Measurements from ENCODE around the gene DHX8. TPM values are rescaled to one million over a fixed set of nuclear protein-coding genes. Genes with fewer than 3 reads are reported as not detected.

Gene DHX8
- polyA plus RNA-seq, 1 of the 3 experiments (the other 2 are of a cell fraction): 31.3 TPM

DNA sequence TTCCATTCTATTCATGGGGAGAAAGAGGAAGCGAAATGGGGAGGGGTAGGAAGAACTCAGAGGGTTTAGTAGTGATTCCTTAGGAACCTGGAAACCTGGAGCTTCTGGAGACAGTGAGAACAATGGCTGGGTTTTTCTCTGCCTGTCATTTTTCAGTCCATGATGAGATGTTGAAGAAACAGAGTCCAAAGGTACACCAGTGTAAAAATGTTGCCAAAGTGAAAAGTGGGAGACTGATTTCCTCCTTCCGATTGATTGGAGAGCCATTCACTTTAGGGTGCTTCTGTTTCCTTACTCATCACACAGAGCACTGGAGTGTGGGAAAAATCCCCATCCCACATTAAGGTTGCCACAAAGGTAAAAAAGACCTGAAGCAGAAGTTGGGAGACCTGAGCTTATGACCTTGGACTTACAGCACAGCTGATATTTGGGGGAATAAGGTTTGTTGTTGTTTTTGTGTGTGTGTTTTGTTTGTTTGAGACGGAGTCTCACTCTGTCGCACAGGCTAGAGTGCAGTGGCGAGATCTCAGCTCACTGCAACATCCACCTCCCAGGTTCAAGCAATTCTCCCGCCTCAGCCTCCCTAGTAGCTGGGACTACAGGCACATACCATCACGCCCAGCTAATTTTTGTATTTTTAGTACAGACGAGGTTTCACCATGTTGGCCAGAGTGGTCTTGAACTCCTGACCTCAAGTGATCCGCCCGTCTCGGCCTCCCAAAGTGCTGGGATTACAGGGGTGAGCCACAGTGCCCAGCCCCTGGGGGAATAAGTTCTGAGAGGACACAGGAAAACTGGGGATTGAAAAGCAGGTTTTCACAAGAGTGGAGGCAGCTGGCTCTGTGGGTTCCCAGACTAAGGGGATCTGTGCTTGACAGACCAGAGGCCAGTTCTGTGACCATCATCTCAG lies 1.4 kb upstream of the DHX8 start:
- ChIA-PET CTCF (interaction anchor here (0.6 to 9.9 kb wide), 23 partner anchors 9 to 140 kb away, joined by 3 to 430 read pairs (median 12); partner anchors contain the start of gene ARL4D), POLR2A (interaction anchor here (1.3 to 3.0 kb wide), 4 partner anchors 84 to 121 kb away, joined by 3 to 46 read pairs (median 30); partner anchors contain the start of gene ARL4D)
- H3K9ac ChIP-seq: no peak overlapping the region
- TF ChIP-seq POLR2AphosphoS5 (IDR thresholded peaks at IDR 0.05; ENCODE audit: low read depth, low read length) (no peak), TAF1 (IDR thresholded peaks at IDR 0.05; ENCODE audit: borderline replicate concordance, low read depth, low read length) (no peak), ELF1 (IDR thresholded peaks at IDR 0.05) (no peak), YY1 (IDR thresholded peaks at IDR 0.05; ENCODE audit: low read depth) (no peak), RCOR1 (IDR thresholded peaks at IDR 0.05; ENCODE audit: low read length) (no peak), RAD21 (IDR thresholded peaks at IDR 0.05; ENCODE audit: low read length) (no peak), RFX5 (IDR thresholded peaks at IDR 0.05; ENCODE audit: low read length) (no peak), EP300 (IDR thresholded peaks at IDR 0.05; ENCODE audit: borderline replicate concordance in 1 of 2, low read depth in 1 of 2, low read length in 1 of 2) (no peak), GATA2 (CRISPR knock-in tag; IDR thresholded peaks at IDR 0.05) (no peak), TCF12 (IDR thresholded peaks at IDR 0.05) (no peak), JUND (IDR thresholded peaks at IDR 0.05) (no peak), MEF2A (IDR thresholded peaks at IDR 0.05; ENCODE audit: borderline replicate concordance, low read depth) (no peak)
- TF ChIP-seq, protein P1, sequence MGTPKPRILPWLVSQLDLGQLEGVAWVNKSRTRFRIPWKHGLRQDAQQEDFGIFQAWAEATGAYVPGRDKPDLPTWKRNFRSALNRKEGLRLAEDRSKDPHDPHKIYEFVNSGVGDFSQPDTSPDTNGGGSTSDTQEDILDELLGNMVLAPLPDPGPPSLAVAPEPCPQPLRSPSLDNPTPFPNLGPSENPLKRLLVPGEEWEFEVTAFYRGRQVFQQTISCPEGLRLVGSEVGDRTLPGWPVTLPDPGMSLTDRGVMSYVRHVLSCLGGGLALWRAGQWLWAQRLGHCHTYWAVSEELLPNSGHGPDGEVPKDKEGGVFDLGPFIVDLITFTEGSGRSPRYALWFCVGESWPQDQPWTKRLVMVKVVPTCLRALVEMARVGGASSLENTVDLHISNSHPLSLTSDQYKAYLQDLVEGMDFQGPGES (IDR thresholded peaks at IDR 0.05; ENCODE audit: low read depth, low read length): no peak
- TF ChIP-seq, protein P2, sequence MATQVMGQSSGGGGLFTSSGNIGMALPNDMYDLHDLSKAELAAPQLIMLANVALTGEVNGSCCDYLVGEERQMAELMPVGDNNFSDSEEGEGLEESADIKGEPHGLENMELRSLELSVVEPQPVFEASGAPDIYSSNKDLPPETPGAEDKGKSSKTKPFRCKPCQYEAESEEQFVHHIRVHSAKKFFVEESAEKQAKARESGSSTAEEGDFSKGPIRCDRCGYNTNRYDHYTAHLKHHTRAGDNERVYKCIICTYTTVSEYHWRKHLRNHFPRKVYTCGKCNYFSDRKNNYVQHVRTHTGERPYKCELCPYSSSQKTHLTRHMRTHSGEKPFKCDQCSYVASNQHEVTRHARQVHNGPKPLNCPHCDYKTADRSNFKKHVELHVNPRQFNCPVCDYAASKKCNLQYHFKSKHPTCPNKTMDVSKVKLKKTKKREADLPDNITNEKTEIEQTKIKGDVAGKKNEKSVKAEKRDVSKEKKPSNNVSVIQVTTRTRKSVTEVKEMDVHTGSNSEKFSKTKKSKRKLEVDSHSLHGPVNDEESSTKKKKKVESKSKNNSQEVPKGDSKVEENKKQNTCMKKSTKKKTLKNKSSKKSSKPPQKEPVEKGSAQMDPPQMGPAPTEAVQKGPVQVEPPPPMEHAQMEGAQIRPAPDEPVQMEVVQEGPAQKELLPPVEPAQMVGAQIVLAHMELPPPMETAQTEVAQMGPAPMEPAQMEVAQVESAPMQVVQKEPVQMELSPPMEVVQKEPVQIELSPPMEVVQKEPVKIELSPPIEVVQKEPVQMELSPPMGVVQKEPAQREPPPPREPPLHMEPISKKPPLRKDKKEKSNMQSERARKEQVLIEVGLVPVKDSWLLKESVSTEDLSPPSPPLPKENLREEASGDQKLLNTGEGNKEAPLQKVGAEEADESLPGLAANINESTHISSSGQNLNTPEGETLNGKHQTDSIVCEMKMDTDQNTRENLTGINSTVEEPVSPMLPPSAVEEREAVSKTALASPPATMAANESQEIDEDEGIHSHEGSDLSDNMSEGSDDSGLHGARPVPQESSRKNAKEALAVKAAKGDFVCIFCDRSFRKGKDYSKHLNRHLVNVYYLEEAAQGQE (IDR thresholded peaks at IDR 0.05; ENCODE audit: low read depth, low read length): no peak
- TF ChIP-seq, protein P3, sequence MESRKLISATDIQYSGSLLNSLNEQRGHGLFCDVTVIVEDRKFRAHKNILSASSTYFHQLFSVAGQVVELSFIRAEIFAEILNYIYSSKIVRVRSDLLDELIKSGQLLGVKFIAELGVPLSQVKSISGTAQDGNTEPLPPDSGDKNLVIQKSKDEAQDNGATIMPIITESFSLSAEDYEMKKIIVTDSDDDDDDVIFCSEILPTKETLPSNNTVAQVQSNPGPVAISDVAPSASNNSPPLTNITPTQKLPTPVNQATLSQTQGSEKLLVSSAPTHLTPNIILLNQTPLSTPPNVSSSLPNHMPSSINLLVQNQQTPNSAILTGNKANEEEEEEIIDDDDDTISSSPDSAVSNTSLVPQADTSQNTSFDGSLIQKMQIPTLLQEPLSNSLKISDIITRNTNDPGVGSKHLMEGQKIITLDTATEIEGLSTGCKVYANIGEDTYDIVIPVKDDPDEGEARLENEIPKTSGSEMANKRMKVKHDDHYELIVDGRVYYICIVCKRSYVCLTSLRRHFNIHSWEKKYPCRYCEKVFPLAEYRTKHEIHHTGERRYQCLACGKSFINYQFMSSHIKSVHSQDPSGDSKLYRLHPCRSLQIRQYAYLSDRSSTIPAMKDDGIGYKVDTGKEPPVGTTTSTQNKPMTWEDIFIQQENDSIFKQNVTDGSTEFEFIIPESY (IDR thresholded peaks at IDR 0.05; ENCODE audit: borderline replicate concordance, low read depth): no peak
- no peak overlapping the region for H3K4me2 ChIP-seq
- H3K4me3 ChIP-seq (ENCODE audit: low read depth in 2 of 2, low read length in 1 of 2): no peak overlapping the region
- H3K79me2 ChIP-seq (ENCODE audit: insufficient read depth): peaks cover 35% of the 10 kb centered on the region
- WGBS (ENCODE audit: low lambda C conversion rate): 91% methylated on average over 11 of the region's 11 CpGs
- H3K4me1 ChIP-seq (ENCODE audit: control insufficient read depth in 1 of 2, insufficient read depth in 2 of 2, low read depth in 1 of 2, low read length in 1 of 2): peaks cover 3 to 8% of the 10 kb centered on the region in 2 experiments; a peak in 2 of 4 replicates
- no peaks in the 10 kb centered on the region for H3K9me2 ChIP-seq
- H3K9me3 ChIP-seq: no peaks in the 10 kb centered on the region
- H3F3A ChIP-seq (replicated peaks; ENCODE audit: insufficient read depth): no peaks in the 10 kb centered on the region
- no peaks in the 10 kb centered on the region for H3K27me3 ChIP-seq (ENCODE audit: insufficient read depth)
- H2AFZ ChIP-seq (ENCODE audit: low read depth): peak overlapping the region; percentile 98; the same call in 1 of the 2 replicates
- no peak overlapping the region for H3K27ac ChIP-seq (ENCODE audit: low read depth in 2 of 2, low read length in 1 of 2)
- H3K36me3 ChIP-seq (replicated peaks in 1 of 2; ENCODE audit: control insufficient read depth in 1 of 2, insufficient read depth in 2 of 2, low read length in 1 of 2): no peaks in the 10 kb centered on the region
- no peak for DNase-seq
- 0 out of 2 replicates have a peak, but pooled peaks cover under 1% of the 10 kb centered on the region for H4K20me1 ChIP-seq (ENCODE audit: insufficient read depth)

Data from SK-N-SH (cell line).